Adrenal gland (tissue), 12 donors: ENCODE results near the gene CUX1. TPM values are rescaled to one million over a fixed set of nuclear protein-coding genes. Genes with fewer than 3 reads are reported as not detected.
A peak's percentile ranks its signal among the peaks of the same experiment; 100 is the strongest.
"Not testable (repeated sequence)": the region's sequence is repeated elsewhere in the genome, so short reads cannot be mapped to it uniquely, and the experiment has no call there.

Experiments used
- DNase-seq, 7 donors: peaks; one replicate each; pipeline ENCODE4 v3.0.0-alpha.2; 2019 to 2020
- H3K27ac ChIP-seq, 5 donors: fragments of 200-600 bp; sonication (generic) in 4 of 5; 1 replicate in 3 of 5; 2 replicates in 2 of 5; pipeline versions ENCODE4 v1.5.1 to v1.8.0; 2016 to 2020; ENCODE audit warnings: mild to moderate bottlenecking in 1 of 5
- H3K27me3 ChIP-seq: fragments of 200-600 bp; 2 replicates; pipeline ENCODE4 v1.8.0; 2021
- H3K36me3 ChIP-seq, 2 donors: fragments of 200-600 bp; replicated peaks in 1 of 2; 1 replicate in 1 of 2; 2 replicates in 1 of 2; pipeline versions ENCODE4 v1.5.1 to v1.8.0; 2018 to 2022
- H3K4me1 ChIP-seq, 2 donors: fragments of 200-600 bp; replicated peaks in 1 of 2; 1 replicate in 1 of 2; 2 replicates in 1 of 2; pipeline versions ENCODE4 v1.5.1 to v1.8.0; 2018 to 2021
- H3K4me3 ChIP-seq, 4 donors: fragments of 200-600 bp; sonication (generic) in 3 of 4; one replicate each; pipeline ENCODE4 v1.5.1; 2016 to 2018
- H3K9me3 ChIP-seq, 3 donors: fragments of 200-600 bp; sonication (generic) in 1 of 3; replicated peaks in 1 of 3; 1 replicate in 2 of 3; 2 replicates in 1 of 3; pipeline versions ENCODE4 v1.5.1 to v1.8.0; 2016 to 2021
- POLR2A ChIP-seq, 2 donors: fragments of 450-650 bp; IDR thresholded peaks; one replicate each; pipeline ENCODE4 v1.6.1; 2017; ENCODE audit warnings: antibody characterized with exemption in 2 of 2, mild to moderate bottlenecking in 2 of 2, moderate library complexity in 1 of 2
- WGBS, 4 donors: extraction: QIAGEN DNeasy Blood & Tissue Kit in 2 of 4; methylation state at CpG; one replicate each; pipeline versions ENCODE4 v1.1.5 to v1.1.7; 2013 to 2017; 5-methylcytosine and 5-hydroxymethylcytosine counted together
- intact Hi-C, 2 donors: fragments of 100-400 bp; cut with DNase I; formaldehyde crosslinking; loops; one replicate each; pipeline versions ENCODE4 v1.14.1 to v1.15.0; 2022 to 2023
- polyA plus RNA-seq, 3 donors: library from polyadenylated mRNA; stranded (reverse); fragments of 200-250 nt in 2 of 3; fragments of 350-450 nt in 1 of 3; fragmentation: Illumina TruSeq in 1 of 3; extraction: RNeasy Lipid Tissue Mini Kit (QIAGEN cat#74804) in 1 of 3; gene quantifications; one replicate each; pipeline ENCODE4 v1.2.3, GENCODE V29; 2013 to 2014
- total RNA-seq, 9 donors: library from RNA; depleted of rRNA in 4 of 9; stranded (reverse); fragments of >200 nt in 4 of 9; fragments of 120-200 nt in 1 of 9; fragmentation: NEBNext Ultra II Directional in 1 of 9; extraction: Animal tissue kit (Norgen Biotek cat#: 25700) in 1 of 9; gene quantifications; one replicate each; pipeline versions ENCODE4 v1.1.0 to v1.2.4, GENCODE V29; 2013 to 2023
- TF ChIP-seq, protein P1 (sequence below), 6 experiments: fragments of 450-650 bp in 4 of 6; fragments of 200-600 bp in 2 of 6; sonication (generic) in 1 of 6; IDR thresholded peaks; 1 replicate in 5 of 6; 2 replicates in 1 of 6; pipeline versions ENCODE4 v1.5.1 to v1.8.0; 2016 to 2021; ENCODE audit warnings: antibody characterized with exemption in 6 of 6, mild to moderate bottlenecking in 2 of 6, moderate library complexity in 1 of 6
- donor health status: healthy with polysubstance abuse.
- donor health status: Bipolar disorder and iron deficiency.
- donor health status: DM: yes; HTN: yes; CAD: no.
- donor health status: DM: no; HTN: no; CAD: no.
- donor health status: DM: no; HTN: no; CAD: no.
- donor health status: DM: yes; HTN: yes; CAD: no.

CUX1 gene
- total and polyA plus RNA-seq, 12 donors = 17.2 to 72.6 (median 58.3) TPM

DNA sequence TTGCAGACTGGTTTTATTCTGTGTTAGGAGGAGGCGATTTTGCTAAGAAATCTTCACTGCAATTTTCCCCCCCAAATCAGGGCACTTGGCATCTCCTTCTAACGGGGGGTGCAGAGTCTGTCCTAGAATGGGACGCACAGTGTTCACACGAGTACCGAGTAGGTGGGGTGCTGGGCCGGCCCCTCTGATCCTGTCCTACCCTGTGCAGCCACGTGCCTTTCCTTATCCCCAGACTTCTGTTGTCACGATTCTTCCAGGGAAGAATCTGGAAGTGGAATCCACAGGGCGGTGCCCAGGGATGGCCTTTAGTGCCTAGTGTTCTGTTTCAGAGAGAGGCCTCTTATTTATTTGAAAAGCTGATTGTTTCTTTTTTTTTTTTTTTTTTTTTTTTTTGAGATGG, 16.4 kb downstream of the CUX1 start:
- no peaks in the 10 kb centered on the region for H3K4me1 ChIP-seq
- 85 to 90% (median 86%) methylated on average over 8 to 9 of the region's 9 CpGs for WGBS, 4 donors
- intact Hi-C loops = no loop called here
- no peak overlapping the region for H3K27ac ChIP-seq
- H3K9me3 ChIP-seq = no peaks in the 10 kb centered on the region
- H3K27me3 ChIP-seq = no peaks in the 10 kb centered on the region
- DNase-seq = peak in 2 of 7 donors; percentile 8 to 44
- TF ChIP-seq, protein P1, sequence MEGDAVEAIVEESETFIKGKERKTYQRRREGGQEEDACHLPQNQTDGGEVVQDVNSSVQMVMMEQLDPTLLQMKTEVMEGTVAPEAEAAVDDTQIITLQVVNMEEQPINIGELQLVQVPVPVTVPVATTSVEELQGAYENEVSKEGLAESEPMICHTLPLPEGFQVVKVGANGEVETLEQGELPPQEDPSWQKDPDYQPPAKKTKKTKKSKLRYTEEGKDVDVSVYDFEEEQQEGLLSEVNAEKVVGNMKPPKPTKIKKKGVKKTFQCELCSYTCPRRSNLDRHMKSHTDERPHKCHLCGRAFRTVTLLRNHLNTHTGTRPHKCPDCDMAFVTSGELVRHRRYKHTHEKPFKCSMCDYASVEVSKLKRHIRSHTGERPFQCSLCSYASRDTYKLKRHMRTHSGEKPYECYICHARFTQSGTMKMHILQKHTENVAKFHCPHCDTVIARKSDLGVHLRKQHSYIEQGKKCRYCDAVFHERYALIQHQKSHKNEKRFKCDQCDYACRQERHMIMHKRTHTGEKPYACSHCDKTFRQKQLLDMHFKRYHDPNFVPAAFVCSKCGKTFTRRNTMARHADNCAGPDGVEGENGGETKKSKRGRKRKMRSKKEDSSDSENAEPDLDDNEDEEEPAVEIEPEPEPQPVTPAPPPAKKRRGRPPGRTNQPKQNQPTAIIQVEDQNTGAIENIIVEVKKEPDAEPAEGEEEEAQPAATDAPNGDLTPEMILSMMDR (IDR thresholded peaks at IDR 0.05) = no peak
- TF ChIP-seq POLR2A (IDR thresholded peaks at IDR 0.05) = no peak
- H3K4me3 ChIP-seq = no peak overlapping the region
- H3K36me3 ChIP-seq = no peaks in the 10 kb centered on the region

DNA sequence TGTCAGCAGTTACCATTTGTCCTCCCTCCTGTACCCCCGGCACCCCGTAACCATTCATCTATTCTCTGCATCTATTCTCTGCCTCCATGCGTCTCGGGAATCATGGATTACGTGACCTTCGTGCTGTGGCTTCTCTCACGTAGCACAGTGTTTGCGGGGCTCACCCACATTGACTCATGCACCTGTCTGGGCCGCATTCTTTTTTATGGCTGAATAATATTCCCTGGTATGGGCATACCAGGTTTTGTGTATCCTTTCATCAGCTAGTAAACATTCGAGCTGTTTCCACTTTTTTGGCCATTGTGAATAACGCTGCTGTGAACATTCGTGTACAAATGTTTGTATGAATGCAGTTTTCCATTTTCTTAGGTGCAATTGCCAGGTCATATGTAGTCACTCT, 17.7 kb downstream of the CUX1 start:
- no peaks in the 10 kb centered on the region for H3K36me3 ChIP-seq
- peak in 2 of 7 donors; percentile 0 to 42 for DNase-seq
- H3K4me1 ChIP-seq = no peaks in the 10 kb centered on the region
- 94 to 97% (median 97%) methylated on average over 12 of the region's 12 CpGs for WGBS, 4 donors
- no peaks in the 10 kb centered on the region for H3K27me3 ChIP-seq
- no peak overlapping the region for H3K27ac ChIP-seq
- no peaks in the 10 kb centered on the region for H3K9me3 ChIP-seq
- intact Hi-C loops = no loop called here
- TF ChIP-seq POLR2A (IDR thresholded peaks at IDR 0.05) = no peak
- TF ChIP-seq, protein P1 (IDR thresholded peaks at IDR 0.05) = no peak
- no peak overlapping the region for H3K4me3 ChIP-seq

DNA sequence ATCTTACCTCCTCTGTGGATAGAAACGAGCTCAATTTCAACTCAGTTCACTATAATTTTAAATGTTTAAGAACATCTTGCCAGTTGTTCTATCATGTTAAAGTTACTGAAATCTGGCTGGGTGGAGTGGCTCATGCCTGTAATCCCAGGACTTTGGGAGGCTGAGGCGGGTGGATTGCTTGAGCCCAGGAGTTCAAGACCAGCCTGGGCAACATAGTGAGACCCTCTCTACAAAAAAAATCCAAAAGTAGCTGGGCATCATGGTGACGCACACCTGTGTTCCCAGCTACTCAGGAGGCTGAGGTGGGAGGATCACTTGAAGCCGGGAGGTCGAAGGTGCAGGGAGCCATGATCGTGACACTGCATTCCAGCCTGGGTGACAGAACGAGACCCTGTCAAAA, 20.0 kb downstream of the CUX1 start:
- H3K4me3 ChIP-seq, DNase-seq, intact Hi-C loops, H3K27ac ChIP-seq, H3K27me3 ChIP-seq, H3K9me3 ChIP-seq, H3K4me1 ChIP-seq, H3K36me3 ChIP-seq: not testable (repeated sequence)
- 91 to 98% (median 96%) methylated on average over 7 of the region's 7 CpGs for WGBS, 4 donors

DNA sequence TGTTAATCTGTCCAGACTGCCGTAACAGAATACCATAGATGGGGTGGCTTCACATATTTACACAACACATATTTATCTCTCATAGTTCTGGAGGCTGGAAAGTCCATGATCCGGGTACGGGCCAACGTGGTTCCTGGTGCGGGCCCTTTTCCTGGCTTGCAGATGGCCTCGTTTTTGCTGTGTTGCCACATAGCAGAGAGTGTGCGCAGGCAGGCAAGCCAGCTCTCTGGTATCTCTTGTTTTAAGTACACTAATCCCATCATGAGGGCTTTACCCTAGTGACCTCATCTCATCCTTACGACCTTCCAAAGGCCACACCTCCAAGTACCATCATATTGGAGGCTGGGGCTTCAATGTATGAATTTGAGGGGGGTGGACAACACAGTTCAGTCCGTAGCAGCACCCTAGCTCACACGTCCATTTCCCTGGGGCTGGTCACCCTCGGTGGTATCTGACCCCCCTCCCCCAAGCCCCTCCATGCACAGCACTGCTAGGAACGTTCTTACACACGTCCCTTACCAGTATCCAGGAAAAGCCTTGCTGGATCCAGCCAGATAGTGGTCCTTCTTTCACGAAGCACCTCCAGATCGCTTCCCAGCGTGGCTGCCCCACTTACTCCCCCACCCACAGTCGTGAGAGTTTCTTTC, 21.5 kb downstream of the CUX1 start:
- H3K36me3 ChIP-seq = no peaks in the 10 kb centered on the region
- no peak overlapping the region for H3K27ac ChIP-seq
- DNase-seq = peak in 1 of 7 donors; percentile 3
- WGBS, 4 donors = 86 to 92% (median 90%) methylated on average over 16 to 17 of the region's 17 CpGs
- H3K27me3 ChIP-seq = no peaks in the 10 kb centered on the region
- no peaks in the 10 kb centered on the region for H3K9me3 ChIP-seq
- H3K4me1 ChIP-seq = peaks cover 4 to 7% of the 10 kb centered on the region in 2 donors
- intact Hi-C loops = no loop called here
- TF ChIP-seq POLR2A (IDR thresholded peaks at IDR 0.05) = no peak
- TF ChIP-seq, protein P1 (IDR thresholded peaks at IDR 0.05) = no peak
- no peak overlapping the region for H3K4me3 ChIP-seq

DNA sequence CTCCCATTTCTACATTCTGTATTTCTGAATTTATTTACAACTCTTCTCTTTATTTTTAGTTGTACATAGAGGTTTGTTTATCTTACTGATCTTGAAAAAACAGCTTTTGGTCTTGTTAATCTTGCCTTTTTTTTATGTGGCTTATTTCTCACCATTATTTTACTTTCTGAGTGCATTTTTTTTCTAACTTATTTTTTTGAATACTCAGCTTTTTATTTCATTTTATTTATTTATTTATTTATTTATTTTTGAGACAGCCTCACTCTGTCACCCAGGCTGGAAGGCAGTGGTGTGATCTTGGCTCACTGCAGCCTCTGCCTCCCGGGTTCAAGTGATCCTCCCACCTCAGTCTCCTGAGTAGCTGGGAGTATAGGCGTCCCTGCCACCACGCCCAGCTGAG, 23.9 kb downstream of the CUX1 start:
- intact Hi-C loops = no loop called here

More for the DNA sequence above, 23.9 kb downstream of the CUX1 start:
- no peaks in the 10 kb centered on the region for H3K27me3 ChIP-seq
- H3K9me3 ChIP-seq = no peaks in the 10 kb centered on the region
- 64 to 75% (median 72%) methylated on average over 3 of the region's 3 CpGs for WGBS, 4 donors
- TF ChIP-seq POLR2A (IDR thresholded peaks at IDR 0.05) = no peak
- TF ChIP-seq, protein P1 (IDR thresholded peaks at IDR 0.05) = no peak
- H3K36me3 ChIP-seq = no peaks in the 10 kb centered on the region
- H3K27ac ChIP-seq = no peak overlapping the region
- peaks cover 4 to 7% of the 10 kb centered on the region in 2 donors for H3K4me1 ChIP-seq
- H3K4me3 ChIP-seq = no peak overlapping the region
- DNase-seq = no peak
